GM18511 (cell line): ENCODE measurements around the gene LMF1.
"Not testable (repeated sequence)": the region's sequence is repeated elsewhere in the genome, so short reads cannot be mapped to it uniquely, and the experiment has no call there.

Experiments used
- ATAC-seq: cut with Tn5 transposase; IDR thresholded peaks from one replicate; pipeline ENCODE4 v1.9.1; 2021; ENCODE audit warnings: mild to moderate bottlenecking, moderate library complexity; ENCODE audit not compliant: unreplicated experiment

Gene LMF1

DNA sequence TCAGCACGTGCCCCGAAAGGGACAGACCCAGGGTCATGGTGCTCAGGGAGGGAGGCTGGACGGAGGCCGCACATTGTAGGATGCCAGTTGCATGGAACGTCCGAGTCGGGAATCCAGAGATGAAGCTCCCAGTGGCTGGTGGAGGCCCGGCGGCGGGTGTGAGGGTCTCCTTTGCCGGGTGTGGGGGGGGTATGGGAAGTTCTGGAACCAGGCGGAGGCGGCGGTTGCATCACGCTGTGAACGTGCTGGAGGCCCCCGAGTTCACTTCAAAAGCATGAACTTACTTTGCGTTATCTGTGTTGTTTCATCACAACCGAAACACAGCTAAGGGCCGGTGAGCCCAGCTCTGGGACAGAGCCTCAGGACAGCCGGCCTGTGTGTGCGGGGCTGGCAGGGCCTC, 96.9 kb downstream of the LMF1 start:
- no peak for ATAC-seq

DNA sequence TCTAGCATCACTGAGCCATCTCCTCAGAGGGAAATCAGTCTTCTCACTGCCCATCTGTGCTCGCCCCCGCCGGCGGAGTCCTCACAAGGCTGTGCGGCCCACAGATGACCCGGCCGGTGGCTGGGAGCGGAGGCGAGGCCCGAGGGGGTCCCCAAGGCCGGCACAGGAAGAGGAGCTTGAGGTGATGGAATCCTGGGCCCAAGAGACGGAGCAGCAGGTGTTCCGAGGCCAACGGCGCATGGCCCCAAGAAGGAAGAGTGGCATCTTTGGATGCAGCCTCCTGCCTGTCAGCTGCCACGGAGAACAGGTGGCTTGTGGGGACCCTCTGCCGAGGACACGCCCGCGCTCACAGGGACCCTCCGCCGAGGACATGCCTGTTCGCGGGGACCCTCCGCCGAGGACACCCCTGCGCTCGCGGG, 97.5 kb downstream of the LMF1 start:
- ATAC-seq, result no peak

DNA sequence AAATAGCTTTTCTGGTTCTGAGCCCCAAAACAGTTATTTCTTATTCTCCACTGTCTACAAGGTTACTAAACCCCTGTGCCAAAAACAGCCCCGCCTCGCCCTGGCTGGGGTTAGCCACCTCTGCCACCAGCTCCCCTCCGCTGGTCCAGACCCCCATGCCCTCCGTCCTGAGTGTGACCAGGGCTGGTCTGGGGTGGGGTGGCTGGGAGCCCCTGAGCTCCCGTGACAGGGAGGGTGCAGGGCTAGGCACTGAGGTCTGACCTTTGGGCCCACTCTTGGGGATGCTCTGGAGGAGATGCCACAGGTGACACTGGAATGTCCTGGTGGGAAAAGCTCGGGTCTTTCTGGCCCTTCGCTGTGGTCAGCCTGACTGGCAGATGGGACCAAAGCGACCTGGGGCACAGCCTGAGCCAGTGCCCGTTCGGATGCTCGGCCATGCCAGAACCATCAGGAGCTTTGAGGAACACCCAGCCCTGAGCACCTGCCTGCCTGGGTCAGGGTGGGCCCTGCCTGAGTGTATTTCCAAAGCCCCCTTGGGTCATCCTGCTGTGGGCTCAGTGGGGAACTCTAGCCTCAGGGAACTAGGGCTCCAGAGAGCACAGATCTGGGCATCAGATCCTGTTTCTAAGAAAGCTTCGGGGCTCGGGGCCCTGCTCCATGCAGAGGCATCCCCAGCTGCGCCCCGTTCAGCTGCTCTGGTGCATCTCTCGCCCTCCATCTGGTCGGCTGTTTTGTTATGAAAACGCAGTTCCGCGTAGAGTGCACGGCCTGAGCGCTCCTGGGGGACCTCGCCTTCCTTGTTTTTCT, 98.1 kb downstream of the LMF1 start:
- no peak for ATAC-seq

DNA sequence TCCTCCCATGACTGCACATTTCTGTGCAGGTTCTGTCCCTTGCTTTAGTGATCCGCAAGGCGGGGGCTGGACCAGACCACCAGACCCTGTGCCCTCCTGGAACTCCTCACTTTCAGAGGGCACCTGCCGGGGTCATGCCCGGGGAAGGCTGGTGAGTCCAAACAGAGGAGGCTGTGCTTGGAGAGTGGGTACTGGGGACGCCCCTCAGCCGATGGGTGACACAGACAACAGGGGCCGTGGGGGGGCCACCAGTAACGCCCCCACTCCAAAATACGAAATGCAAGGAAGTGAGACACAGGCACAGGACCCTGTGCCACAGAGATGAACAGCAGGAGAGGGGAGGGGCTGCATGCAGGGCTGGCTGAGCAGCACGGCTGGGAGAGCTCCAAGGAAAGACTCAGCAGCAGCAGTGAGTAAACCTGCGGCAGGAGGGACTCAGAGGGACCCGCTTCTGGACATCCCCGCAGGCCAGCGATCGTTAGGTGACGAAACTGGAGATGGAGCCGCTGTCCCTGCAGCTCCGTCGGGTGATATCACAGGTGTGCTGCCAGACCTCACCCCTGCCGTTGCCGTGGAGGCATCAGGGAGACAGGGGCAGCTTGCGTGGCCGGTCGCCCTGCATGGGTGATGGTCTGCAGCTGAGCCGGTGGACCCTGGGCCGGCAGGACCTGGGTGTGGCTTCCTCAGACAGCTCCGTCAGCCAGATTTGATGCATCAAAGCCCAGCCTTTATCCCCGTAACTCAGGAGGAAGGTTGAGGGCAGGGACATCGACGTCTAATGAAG, 99.0 kb downstream of the LMF1 start:
- ATAC-seq, result no peak

DNA sequence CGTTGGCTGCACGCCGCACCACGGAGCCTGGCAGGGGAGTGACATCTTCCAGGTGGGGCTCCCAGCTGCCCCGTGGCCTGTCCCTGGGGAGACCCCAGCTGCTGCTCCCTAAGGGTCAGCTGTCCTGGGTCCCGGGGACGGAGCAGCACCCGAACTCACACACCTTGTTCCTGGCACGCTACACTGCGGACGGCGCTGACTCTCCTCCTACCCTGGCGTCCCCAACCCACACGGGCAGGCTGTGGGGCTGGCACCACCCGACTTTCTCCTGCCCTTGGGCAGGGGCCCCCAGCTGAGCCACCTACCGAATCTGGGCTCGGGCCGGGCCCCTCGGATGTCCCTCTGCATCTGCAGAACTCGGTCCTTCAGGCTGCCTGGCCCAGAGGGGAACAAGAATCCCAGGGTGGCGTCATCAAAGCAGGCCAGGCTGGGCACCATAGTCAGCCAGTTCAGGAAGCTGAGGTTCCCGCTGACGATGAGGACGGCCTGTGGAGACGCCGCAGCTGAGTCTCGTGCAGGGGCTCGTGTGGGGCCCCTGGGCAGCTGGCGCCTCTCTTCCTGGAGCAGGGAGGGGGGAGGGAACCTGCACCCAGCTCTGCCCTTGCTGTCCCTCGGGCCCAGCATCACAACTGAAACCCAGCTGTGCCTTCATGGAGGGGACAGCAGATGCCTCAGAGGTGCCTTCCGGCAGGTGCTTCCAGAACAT, 99.8 kb downstream of the LMF1 start:
- ATAC-seq, result no peak

DNA sequence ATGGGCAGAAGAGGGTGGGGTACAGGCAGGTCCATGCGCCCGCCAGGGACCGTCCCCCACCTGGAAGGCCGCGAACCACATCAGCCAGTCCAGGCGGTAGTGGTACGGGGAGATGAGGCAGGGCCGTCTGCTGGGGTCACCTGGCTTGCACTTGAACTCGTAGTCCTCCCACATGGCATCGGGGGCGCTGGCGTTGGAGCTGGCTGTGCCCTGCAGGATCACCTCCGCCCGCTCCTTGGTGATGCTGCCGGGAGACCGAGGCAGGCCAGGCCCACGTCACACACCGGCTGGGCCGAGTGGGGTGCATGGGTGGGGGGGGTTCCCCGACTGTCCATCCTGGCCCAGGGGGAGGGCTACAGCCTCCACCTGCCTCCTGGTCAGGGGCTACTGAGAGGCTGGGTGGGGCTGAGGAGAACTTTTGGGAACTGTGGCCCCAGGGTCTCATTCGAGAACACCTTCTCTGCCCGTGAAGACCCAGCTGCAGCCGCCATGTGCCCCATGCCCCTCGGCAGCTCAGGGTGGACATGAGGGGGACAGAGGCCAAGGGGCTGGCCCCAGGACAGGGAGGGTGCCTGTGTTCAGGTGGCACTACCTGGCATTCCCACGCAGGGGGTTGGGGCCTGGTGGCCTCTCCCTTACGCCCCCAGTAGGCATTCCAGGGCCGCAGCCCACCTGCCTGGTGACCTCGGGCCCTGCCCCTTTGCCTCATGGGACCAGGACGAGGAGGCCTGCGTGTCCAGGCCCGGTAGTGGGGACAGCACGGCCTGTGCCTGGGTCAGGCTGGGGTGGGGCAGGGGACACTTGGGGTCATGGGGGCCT, 100.8 kb downstream of the LMF1 start:
- no peak for ATAC-seq

DNA sequence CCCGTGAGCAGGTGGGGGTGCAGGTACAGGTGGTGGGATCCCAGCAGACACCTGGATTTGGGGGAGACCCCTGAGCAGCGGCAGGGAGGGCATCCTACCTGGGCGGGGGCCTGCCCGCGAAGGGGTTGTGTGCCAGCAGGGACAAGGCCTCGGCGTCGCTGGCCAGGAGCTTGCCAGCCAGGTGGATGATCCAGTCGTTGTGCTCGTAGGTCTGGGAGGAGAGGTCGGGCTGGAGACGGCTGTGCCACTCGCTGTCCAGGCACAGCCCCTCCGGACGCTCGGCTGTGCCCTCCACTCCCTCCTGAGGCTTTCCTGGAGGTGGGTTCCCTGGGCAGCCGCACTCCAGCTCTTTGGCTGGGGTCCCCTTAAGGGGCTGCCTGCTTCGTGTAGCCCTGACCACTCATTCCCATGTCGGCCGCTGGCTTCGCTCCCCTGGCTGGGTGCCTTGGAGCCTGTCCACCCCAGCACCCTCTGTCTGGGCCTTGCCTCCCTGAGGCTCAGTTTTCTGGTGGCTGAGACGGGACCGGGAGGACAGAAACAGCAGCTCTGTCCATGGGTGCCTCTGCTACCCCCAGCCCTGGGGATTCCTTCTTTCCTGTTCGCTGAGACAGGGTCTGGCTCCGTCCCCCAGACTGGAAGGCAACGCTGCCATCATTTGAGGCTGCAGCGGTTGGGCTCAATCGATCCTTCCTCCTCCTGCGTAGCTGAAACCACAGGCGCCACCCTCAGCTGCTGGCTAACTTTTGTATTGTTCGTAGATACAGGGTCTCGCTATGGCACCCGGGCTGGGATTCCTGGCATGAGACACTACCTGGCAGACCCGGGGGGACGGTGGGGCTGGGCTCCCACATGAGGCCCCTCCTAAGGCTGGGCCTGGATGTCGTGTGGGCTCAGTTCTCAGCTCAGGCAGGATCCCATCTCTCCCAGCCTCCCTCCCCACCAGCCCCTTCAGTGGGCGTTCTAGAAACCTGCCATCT, 101.7 kb downstream of the LMF1 start:
- ATAC-seq, result no peak

DNA sequence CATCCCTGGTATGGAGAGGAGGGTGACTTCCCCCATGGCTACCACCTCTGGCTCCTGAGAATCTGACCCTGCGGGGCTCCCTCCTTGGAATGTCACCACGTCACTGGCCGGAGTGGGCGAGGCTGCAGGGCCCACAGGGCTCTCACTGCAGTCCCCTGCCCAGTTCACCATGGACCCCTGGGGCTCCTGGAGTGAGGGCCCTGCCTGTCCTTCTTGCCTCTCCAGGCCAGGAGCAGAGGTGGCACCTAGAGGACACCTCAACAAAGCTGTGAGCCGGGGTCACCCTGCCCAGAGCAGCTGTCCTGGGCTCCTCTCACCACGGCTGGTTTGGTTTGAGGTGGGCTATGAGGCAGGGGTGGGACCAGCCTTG, 102.4 kb downstream of the LMF1 start:
- ATAC-seq, result no peak

DNA sequence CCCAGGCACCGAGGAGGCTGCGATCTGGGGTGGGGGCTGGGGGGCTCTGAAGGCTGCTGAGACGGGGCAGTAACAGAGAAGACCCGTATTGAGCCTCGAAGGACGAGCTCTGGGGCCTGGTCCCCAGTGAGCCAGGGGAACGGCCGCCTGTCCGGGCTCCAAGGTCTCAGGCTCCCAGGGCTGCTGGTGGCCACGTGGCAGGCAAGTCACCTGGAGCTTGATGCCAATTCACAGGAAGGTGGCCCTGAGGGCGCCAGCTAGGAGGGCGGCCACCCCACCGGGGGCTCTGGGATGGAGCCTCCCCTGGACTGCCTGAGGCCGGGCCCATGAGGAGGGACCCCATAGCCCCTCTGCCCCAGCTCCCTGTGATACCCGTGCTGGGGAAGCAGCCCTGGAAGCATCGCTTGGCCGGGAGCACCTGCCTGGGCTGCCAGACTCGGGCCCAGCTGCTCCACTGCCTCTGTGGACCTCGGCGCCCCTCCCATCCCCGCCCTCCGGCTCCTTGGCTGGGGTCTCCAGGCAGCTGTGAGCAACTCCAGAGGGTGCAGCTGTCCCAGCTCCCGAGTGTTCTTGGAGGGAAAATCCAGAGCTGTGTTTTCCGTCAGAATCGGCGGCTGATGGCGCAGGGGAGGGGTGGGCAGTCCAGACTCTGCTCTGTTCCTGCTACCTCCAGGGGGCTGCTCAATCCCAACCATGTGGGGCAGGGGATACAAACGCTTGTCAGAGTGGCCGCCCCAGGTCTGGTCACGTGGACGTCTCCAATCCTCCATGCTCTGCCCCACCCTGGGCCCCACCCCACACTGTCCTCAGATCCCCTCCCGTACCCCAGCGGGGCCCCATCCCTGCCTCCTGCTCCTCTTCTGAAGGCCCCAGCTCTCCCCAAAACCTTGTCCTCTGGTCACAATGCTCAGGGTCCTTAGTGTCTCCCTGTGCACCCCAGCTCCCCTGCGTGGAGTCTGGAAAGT, 103.1 kb downstream of the LMF1 start:
- ATAC-seq, result no peak

DNA sequence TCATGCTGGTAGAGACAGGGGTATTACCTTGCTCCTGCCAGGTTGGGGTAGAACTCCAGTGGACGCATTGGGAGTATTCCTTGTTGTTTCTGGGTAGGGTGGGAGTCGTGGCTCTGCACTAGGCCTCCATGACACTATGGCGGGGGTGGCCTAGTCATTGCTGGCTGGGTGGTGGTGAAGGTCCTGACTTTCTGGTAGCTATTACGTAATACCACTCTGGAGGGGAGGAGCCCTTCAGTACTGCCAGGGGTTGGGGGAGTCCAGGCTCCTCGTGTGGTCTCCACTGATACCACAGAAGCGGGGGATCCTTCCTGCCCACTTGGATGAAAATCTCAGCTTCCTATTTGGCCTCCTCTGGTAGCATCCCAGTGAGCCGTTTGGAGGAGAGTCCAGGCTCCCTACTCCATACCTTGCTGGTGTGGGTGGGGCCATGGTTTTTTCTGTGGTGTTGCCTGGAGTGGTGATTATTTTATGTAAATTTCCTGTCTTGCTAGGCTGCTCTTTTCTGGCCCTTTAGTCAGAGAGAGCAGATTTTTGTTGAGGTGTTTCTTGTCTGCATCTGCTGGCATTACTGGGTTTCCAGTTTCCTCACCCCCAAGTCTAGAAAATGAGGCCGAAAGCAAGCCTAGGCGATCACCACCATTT, 104.4 kb downstream of the LMF1 start:
- no peak for ATAC-seq

DNA sequence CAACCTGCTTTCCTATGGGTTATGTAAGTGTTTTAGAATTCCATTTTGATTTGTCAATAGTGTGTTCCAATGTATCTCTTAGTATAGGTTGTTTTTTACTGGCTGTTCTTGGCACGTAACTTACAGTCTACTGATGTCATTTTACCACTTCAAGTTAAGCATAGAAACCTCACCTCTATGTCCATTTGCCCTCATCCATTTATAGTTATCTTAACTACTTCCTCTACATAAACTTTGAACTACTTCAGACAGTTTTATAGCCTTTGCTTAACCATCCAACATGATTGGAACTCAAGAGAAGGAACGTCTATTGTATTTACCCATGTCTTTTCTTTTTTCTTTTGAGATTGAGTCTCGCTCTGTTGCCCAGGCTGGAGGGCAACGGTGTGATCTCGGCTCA, 105.8 kb downstream of the LMF1 start:
- ATAC-seq, result no peak

DNA sequence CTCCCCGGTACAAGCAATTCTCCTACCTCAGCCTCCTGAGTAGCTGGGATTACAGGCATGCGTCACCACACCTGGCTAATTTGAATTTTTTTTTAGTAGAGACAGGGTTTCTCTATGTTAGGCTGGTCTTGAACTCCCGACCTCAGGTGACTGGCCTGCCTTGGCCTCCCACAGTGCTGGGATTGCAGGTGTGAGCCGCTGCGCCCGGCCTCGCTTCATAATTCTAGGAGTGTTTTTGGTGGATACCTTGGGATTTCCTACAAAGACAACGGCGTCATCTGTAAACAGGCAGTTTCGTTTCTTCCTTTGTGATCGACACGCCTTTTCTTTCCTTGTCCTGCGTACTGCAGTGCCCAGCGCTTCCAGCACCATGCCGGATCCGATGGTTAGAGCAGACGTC, 109.3 kb downstream of the LMF1 start:
- ATAC-seq, result no peak

DNA sequence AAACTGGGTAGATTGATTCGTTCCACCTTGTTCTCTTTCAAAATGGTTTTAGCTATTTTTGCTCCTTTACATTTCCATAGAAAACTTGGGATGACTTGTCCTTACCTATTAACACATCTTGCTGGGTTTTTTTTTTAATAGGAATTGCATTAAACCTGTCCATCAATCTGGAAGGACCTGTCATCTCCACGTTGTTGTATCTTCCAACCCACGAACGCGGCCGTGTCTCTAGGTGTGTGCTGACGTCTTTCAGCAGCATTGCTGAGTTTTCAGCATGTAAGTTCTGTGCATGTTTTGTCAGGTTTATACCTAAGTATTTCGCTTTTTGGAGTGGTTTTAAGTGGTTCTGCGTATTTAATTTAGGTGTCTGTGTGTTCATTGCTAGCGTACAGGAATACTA, 109.9 kb downstream of the LMF1 start:
- ATAC-seq, result no peak

DNA sequence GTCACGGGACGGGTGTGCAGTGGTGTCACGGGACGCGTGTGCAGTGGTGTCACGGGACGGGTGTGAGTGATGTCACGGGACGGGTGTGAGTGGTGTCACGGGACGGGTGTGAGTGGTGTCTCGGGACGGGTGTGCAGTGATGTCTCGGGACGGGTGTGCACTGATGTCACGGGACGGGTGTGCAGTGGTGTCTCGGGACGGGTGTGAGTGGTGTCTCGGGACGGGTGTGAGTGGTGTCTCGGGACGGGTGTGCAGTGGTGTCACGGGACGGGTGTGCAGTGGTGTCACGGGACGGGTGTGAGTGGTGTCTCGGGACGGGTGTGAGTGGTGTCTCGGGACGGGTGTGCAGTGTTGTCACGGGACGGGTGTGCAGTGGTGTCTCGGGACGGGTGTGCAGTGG, 111.8 kb downstream of the LMF1 start:
- not testable (repeated sequence) for ATAC-seq

DNA sequence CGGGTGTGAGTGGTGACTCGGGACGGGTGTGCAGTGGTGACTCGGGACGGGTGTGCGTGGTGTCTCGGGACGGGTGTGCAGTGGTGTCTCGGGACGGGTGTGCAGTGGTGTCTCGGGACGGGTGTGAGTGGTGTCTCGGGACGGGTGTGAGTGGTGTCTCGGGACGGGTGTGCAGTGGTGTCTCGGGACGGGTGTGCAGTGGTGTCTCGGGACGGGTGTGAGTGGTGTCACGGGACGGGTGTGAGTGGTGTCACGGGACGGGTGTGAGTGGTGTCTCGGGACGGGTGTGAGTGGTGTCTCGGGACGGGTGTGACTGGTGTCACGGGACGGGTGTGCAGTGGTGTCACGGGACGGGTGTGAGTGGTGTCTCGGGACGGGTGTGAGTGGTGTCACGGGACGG, 112.3 kb downstream of the LMF1 start:
- not testable (repeated sequence) for ATAC-seq

DNA sequence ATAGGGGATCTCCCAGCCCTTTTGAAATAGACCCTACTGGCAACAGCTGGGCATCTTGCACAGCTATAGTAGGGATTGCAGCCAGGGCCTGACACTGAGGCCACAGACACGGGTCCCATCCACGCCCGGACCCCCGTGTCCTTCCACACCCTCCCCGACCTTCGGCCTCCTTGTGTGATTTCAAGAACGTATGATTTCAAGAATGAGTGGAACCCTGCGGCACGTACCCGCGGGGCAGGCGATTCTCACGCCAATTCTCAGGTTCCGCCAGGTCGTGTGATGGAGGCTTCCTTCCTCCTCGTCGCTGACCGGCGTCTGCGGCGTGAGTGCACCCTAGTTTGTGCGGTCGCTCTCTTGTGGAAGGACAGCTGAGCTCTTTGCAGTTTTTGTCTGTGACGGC, 114.0 kb downstream of the LMF1 start:
- ATAC-seq, result no peak

DNA sequence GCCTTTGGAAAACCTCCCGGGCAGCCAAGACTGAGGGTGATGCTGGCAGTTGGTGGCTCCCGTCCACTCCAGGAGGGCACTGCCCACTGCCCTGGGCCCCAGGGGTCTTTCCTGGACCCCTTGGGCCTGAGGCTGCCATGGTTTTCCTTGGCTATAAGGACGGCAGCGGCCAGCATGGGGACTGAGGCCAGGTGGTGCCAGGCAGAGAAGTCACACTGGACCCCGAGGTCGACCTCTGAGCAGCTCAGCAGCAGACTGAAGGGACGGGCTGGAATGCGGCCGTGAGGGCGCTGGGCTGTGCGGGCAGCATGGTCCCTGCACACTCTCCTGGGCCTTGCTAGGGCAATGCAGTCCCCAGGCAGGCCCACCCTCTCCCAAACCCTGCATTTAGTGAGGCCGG, 114.7 kb downstream of the LMF1 start:
- no peak for ATAC-seq

DNA sequence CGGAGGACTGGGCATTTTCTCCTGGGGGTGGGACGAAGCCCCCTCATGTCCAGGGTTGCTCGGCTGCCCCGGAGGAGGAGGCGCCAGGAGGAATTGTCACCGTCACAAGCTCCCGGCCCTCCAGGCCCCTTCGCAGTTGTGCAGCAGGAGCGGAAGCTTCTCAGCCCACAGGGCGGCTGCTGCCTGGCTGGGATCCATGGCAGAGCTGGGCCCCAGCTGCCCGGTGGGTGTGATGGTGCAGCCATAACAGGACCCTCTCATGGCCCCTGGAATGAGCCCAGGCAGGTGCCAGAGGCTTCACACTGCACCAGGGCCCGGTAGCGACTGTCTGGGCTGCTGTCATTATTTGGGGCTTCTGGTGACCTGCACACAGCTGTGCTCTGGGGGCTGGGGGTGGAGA, 115.3 kb downstream of the LMF1 start:
- ATAC-seq, result no peak
